ENCODE measurements around the gene MBD2.

MBD2 gene

GRCh38 chr18:54224379-54225014, at the start of gene MBD2:
TSS of gene MBD2 (minus strand) at chr18:54224669. CDS start at chr18:54224559, 110 bp downstream.
- peak; percentile 96 for DNase-seq (ENCODE audit: low read depth)
- no peak for TF ChIP-seq CTCF (IDR thresholded peaks at IDR 0.05; ENCODE audit: insufficient read depth, low read depth, low read length, missing control alignments)

GRCh38 chr18:54269893-54270844, 45.7 kb upstream of the MBD2 start:
- peak overlapping the region; percentile 73 for H3K4me3 ChIP-seq (ENCODE audit: low read length)
- peak; percentile 64 for DNase-seq (ENCODE audit: low read depth)
- TF ChIP-seq CTCF (IDR thresholded peaks at IDR 0.05; ENCODE audit: insufficient read depth, low read depth, low read length, missing control alignments): peak; percentile 57

More at GRCh38 chr18:54224379-54225014, at the start of gene MBD2:
- peak within 1 kb of the TSS; percentile 78 for H3K4me3 ChIP-seq (ENCODE audit: low read length)

- no peak for TF ChIP-seq CTCF (IDR thresholded peaks at IDR 0.05; ENCODE audit: insufficient read depth, low read depth, low read length, missing control alignments)
- peak overlapping the region; percentile 73 for H3K4me3 ChIP-seq (ENCODE audit: low read length)
- no peak for DNase-seq (ENCODE audit: low read depth)
These were observed 44.3 kb upstream of the MBD2 start for GRCh38 chr18:54268751-54269150.

- DNase-seq (ENCODE audit: low read depth): no peak
- H3K4me3 ChIP-seq (ENCODE audit: low read length): no peak overlapping the region
- TF ChIP-seq CTCF (IDR thresholded peaks at IDR 0.05; ENCODE audit: insufficient read depth, low read depth, low read length, missing control alignments): no peak
These were observed 43.2 kb upstream of the MBD2 start for GRCh38 chr18:54267701-54268100.

GRCh38 chr18:54263904-54264336, 39.5 kb upstream of the MBD2 start:
- no peak for DNase-seq (ENCODE audit: low read depth)
- no peak overlapping the region for H3K4me3 ChIP-seq (ENCODE audit: low read length)
- no peak for TF ChIP-seq CTCF (IDR thresholded peaks at IDR 0.05; ENCODE audit: insufficient read depth, low read depth, low read length, missing control alignments)

GRCh38 chr18:54261894-54262293, 37.4 kb upstream of the MBD2 start:
- no peak for TF ChIP-seq CTCF (IDR thresholded peaks at IDR 0.05; ENCODE audit: insufficient read depth, low read depth, low read length, missing control alignments)
- DNase-seq (ENCODE audit: low read depth): no peak
- no peak overlapping the region for H3K4me3 ChIP-seq (ENCODE audit: low read length)
